Heart left ventricle (tissue), 16 donors: ENCODE measurements around the gene ZDHHC21. TPM values are rescaled to one million over a fixed set of nuclear protein-coding genes. Genes with fewer than 3 reads are reported as not detected.

ENCODE experiments used
- ATAC-seq, 4 donors: fragments of 200-7000 bp; cut with Tn5 transposase; one replicate each; pipeline ENCODE4 v1.9.1; 2020 to 2022; ENCODE audit warnings: moderate library complexity in 4 of 4, mild to moderate bottlenecking in 3 of 4, moderate number of reproducible peaks in 1 of 4
- DNase-seq, 5 donors: peaks; one replicate each; pipeline ENCODE4 v3.0.0-alpha.2; 2020
- H3K27ac ChIP-seq, 12 donors: fragments of 200-600 bp; sonication (generic) in 4 of 12; one replicate each; pipeline versions ENCODE4 v1.5.0 to v1.8.0; 2016 to 2022; ENCODE audit warnings: mild to moderate bottlenecking in 2 of 12
- H3K27me3 ChIP-seq, 9 donors: fragments of 200-600 bp; sonication (generic) in 2 of 9; one replicate each; pipeline versions ENCODE4 v1.5.1 to v1.8.0; 2016 to 2022; ENCODE audit warnings: mild to moderate bottlenecking in 3 of 9
- H3K36me3 ChIP-seq, 9 donors: fragments of 200-600 bp; sonication (generic) in 2 of 9; one replicate each; pipeline versions ENCODE4 v1.5.0 to v1.8.0; 2018 to 2022; ENCODE audit warnings: mild to moderate bottlenecking in 2 of 9
- H3K4me1 ChIP-seq, 12 donors: fragments of 200-600 bp; sonication (generic) in 4 of 12; one replicate each; pipeline versions ENCODE4 v1.5.0 to v1.8.0; 2016 to 2022; ENCODE audit warnings: mild to moderate bottlenecking in 3 of 12
- H3K4me3 ChIP-seq, 12 donors: fragments of 200-600 bp; sonication (generic) in 4 of 12; one replicate each; pipeline versions ENCODE4 v1.5.0 to v1.8.0; 2017 to 2022; ENCODE audit warnings: mild to moderate bottlenecking in 9 of 12, moderate library complexity in 4 of 12
- H3K9me3 ChIP-seq, 12 donors: fragments of 200-600 bp; sonication (generic) in 4 of 12; one replicate each; pipeline versions ENCODE4 v1.5.0 to v1.8.0; 2016 to 2022; ENCODE audit warnings: mild to moderate bottlenecking in 1 of 12
- POLR2A ChIP-seq, 2 donors: fragments of 450-650 bp; IDR thresholded peaks; one replicate each; pipeline ENCODE4 v1.6.1; 2017; ENCODE audit warnings: antibody characterized with exemption in 2 of 2, mild to moderate bottlenecking in 2 of 2, moderate library complexity in 2 of 2
- WGBS, 4 donors: extraction: QIAGEN DNeasy Blood & Tissue Kit in 2 of 4; methylation state at CpG; one replicate each; pipeline versions ENCODE4 v1.1.5 to v1.1.7; 2013 to 2018; 5-methylcytosine and 5-hydroxymethylcytosine counted together
- intact Hi-C, 10 donors: fragments of 100-400 bp; cut with DNase I; formaldehyde crosslinking; loops; one replicate each; pipeline versions ENCODE4 v1.11.1 to v1.14.2; 2022
- polyA plus RNA-seq, 2 donors: library from polyadenylated mRNA; stranded (reverse); fragments of 200-250 nt; gene quantifications; one replicate each; pipeline ENCODE4 v1.2.3, GENCODE V29; 2013
- total RNA-seq, 9 donors: library from RNA; depleted of rRNA in 2 of 9; stranded (reverse); fragments of >200 nt in 2 of 9; fragmentation: NEBNext Ultra II Directional in 3 of 9; extraction: Animal tissue kit (Norgen Biotek cat#: 25700) in 3 of 9; gene quantifications; one replicate each; pipeline versions ENCODE4 v1.1.0 to v1.2.4, GENCODE V29; 2016 to 2023
- TF ChIP-seq, protein P1 (sequence below), 12 donors: fragments of 200-600 bp; sonication (generic) in 4 of 12; IDR thresholded peaks; one replicate each; pipeline versions ENCODE4 v1.5.0 to v1.8.0; 2018 to 2022; ENCODE audit warnings: antibody characterized with exemption in 12 of 12, mild to moderate bottlenecking in 5 of 12
- donor health status: ischemic (EF 13 %, LVEDD 7.1; RV severe dilation, severe dysfunction).
- donor health status: healthy with polysubstance abuse.
- donor health status: DM: no; HTN: yes; CAD: no.
- donor health status: DM: no; HTN: no; CAD: no.
- donor health status: ischemic (EF 25% LVEDD 6.9; RV normal size, moderate dysfunction).
- donor health status: ischemic (EF 25% LVEDD 5.7; RV mildly dilated, moderate dysfunction).
- donor health status: healthy.
- donor health status: DM: yes; HTN: yes; CAD: no.
- donor health status: ischemic (EF 35%, LVEDD 5.7; RV mildly dilated, moderate dysfunction).
- donor health status: nonischemic (EF 11% LVEDD 7.7; RV severe dilation, severe dysfunction).
- donor health status: DM: yes; HTN: yes; CAD: no.
- donor health status: PGD.
- donor health status: ischemic (EF 29% LVEDD 5.4; RV normal size, mild dysfunction).
- donor health status: nonischemic (EF 23%, LVEDD 6.1; RV moderate dilation, normal function).

Gene ZDHHC21
- total and polyA plus RNA-seq, 11 donors = 3.5 to 9.3 (median 7.2) TPM

GRCh38 chr9:14593406-14593805 is 99.8 kb downstream of the ZDHHC21 start:
- Histone ChIP-seq H3K27me3 (no peaks in the 10 kb centered on the region), H3K4me1 (no peaks in the 10 kb centered on the region), H3K36me3 (peaks cover 0 to 14% (median 5%) of the 10 kb centered on the region in 9 donors), H3K4me3 (no peak overlapping the region), H3K27ac (no peak overlapping the region), H3K9me3 (peaks cover 0 to 26% (median 0%) of the 10 kb centered on the region in 12 donors)
- ATAC-seq = no peak
- no peak for DNase-seq
- TF ChIP-seq POLR2A (IDR thresholded peaks at IDR 0.05) = no peak
- TF ChIP-seq, protein P1, sequence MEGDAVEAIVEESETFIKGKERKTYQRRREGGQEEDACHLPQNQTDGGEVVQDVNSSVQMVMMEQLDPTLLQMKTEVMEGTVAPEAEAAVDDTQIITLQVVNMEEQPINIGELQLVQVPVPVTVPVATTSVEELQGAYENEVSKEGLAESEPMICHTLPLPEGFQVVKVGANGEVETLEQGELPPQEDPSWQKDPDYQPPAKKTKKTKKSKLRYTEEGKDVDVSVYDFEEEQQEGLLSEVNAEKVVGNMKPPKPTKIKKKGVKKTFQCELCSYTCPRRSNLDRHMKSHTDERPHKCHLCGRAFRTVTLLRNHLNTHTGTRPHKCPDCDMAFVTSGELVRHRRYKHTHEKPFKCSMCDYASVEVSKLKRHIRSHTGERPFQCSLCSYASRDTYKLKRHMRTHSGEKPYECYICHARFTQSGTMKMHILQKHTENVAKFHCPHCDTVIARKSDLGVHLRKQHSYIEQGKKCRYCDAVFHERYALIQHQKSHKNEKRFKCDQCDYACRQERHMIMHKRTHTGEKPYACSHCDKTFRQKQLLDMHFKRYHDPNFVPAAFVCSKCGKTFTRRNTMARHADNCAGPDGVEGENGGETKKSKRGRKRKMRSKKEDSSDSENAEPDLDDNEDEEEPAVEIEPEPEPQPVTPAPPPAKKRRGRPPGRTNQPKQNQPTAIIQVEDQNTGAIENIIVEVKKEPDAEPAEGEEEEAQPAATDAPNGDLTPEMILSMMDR (IDR thresholded peaks at IDR 0.05) = no peak
- WGBS, 4 donors = 92 to 98% (median 92%) methylated on average over 3 of the region's 3 CpGs
- intact Hi-C loops = no loop called here

- no peaks in the 10 kb centered on the region for H3K4me1 ChIP-seq
- WGBS, 4 donors = 72 to 80% (median 75%) methylated on average over 3 of the region's 3 CpGs
- H3K27me3 ChIP-seq = no peaks in the 10 kb centered on the region
- no peak for DNase-seq
- peaks cover 0 to 13% (median 4%) of the 10 kb centered on the region in 9 donors for H3K36me3 ChIP-seq
- H3K4me3 ChIP-seq = no peak overlapping the region
- H3K9me3 ChIP-seq = peaks cover 0 to 26% (median 0%) of the 10 kb centered on the region in 12 donors
- H3K27ac ChIP-seq = no peak overlapping the region
- no peak for ATAC-seq
- intact Hi-C loops = no loop called here
- TF ChIP-seq, protein P1 (IDR thresholded peaks at IDR 0.05) = no peak
- TF ChIP-seq POLR2A (IDR thresholded peaks at IDR 0.05) = no peak
Measured at GRCh38 chr9:14591411-14591810, 101.8 kb downstream of the ZDHHC21 start.

DNA sequence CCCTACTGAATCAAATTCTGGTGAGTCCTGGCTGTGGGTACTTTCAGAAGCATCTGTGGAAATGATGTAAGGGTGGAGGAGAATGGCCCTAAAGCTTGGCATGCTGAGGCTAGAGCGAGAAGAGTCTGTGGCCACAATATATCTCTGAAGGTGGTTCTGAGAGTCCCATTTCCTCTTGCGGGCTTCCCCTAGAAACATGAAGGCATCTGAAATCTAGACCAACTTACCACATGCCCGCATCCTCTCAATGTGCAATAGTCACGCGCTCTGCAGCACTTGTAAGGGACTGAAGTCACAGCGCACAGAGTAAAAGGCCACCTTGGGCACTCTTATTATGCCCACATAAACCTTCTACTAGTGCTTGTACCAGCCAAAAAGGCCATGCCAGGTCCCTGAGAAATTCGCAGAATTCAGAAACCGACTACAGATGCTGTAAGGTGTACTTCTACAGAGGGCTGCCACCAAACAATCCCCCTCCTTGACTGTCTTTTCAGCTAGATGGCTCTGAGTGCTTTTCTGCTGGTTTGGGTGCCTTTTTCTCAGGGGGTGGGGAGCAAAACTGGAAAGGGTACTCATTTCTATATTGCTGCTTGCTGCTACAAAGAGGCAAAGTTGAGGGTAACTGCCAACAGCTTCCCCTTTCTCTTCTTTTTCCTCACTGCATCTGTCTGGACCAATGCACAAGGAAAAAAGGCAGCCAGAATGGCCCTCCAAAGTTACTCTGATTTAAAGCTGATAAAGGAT is 107.3 kb downstream of the ZDHHC21 start:
- Histone ChIP-seq H3K36me3 (no peaks in the 10 kb centered on the region), H3K4me1 (no peaks in the 10 kb centered on the region), H3K4me3 (no peak overlapping the region), H3K27me3 (no peaks in the 10 kb centered on the region), H3K27ac (no peak overlapping the region), H3K9me3 (peaks cover 0 to 11% (median 3%) of the 10 kb centered on the region in 12 donors)
- TF ChIP-seq, protein P1 (IDR thresholded peaks at IDR 0.05) = no peak
- no peak for TF ChIP-seq POLR2A (IDR thresholded peaks at IDR 0.05)
- ATAC-seq (no peak), DNase-seq (no peak)
- 70 to 96% (median 74%) methylated on average over 8 of the region's 8 CpGs for WGBS, 4 donors
- intact Hi-C loops = no loop called here

GRCh38 chr9:14584571-14584970 is 108.7 kb downstream of the ZDHHC21 start:
- whole genome bisulfite sequencing, 4 donors = 84 to 91% (median 89%) methylated on average over 4 of the region's 4 CpGs
- DNase-seq = no peak
- no peak overlapping the region for H3K27ac ChIP-seq

More at GRCh38 chr9:14584571-14584970, 108.7 kb downstream of the ZDHHC21 start:
- Histone ChIP-seq H3K36me3 (no peaks in the 10 kb centered on the region), H3K4me1 (no peaks in the 10 kb centered on the region), H3K9me3 (peaks cover 0 to 11% (median 3%) of the 10 kb centered on the region in 12 donors), H3K4me3 (no peak overlapping the region), H3K27me3 (no peaks in the 10 kb centered on the region)
- TF ChIP-seq, protein P1 (IDR thresholded peaks at IDR 0.05) = no peak
- no peak for TF ChIP-seq POLR2A (IDR thresholded peaks at IDR 0.05)
- intact Hi-C loops = no loop called here
- no peak for ATAC-seq
